ENCODE measurements around the gene HPGD. TPM values are rescaled to one million over a fixed set of nuclear protein-coding genes. Genes with fewer than 3 reads are reported as not detected.

HPGD gene
- total and polyA plus RNA-seq, 9 of the 15 experiments (the other 6 are each of a cell fraction or from before 2014, with no cell fraction given), result 2.3 to 8.6 (median 4.8) TPM

- no peak for ATAC-seq
- H3K36me3 ChIP-seq (ENCODE audit: control insufficient read depth, insufficient read depth, low read length), result no peaks in the 10 kb centered on the region
- no peak for TF ChIP-seq SMC3 (conservative IDR thresholded peaks at IDR 0.05; ENCODE audit: insufficient read depth, low read depth, low read length)
- peak; percentile 65; the same call in 1 of the 2 replicates for TF ChIP-seq SPI1 (IDR thresholded peaks at IDR 0.05; ENCODE audit: borderline replicate concordance, low read depth, low read length)
- no peak for TF ChIP-seq KDM5B (IDR thresholded peaks at IDR 0.05; ENCODE audit: insufficient replicate concordance, low read depth, low read length)
- H3K27ac ChIP-seq (ENCODE audit: extremely low read depth, low read depth, low read length), result no peak overlapping the region
- BruUV-seq (replicated peaks), result no TSS peak
- in situ Hi-C loops (cut with MboI) (no loop called here), intact Hi-C loops (cut with micrococcal nuclease) (no loop called here)
- H3K27me3 ChIP-seq (ENCODE audit: control insufficient read depth in 2 of 2, insufficient read depth in 2 of 2, low read length in 2 of 2), result no peaks in the 10 kb centered on the region
- no peaks in the 10 kb centered on the region for H3K9me3 ChIP-seq (replicated peaks; ENCODE audit: control insufficient read depth, insufficient read depth, low read depth, low read length)
- DNase-seq (ENCODE audit: extremely low read depth in 1 of 4, low spot score in 3 of 4), result no peak
- H3K9ac ChIP-seq (ENCODE audit: insufficient read depth in 1 of 2, low read depth in 2 of 2, low read length in 2 of 2), result no peak overlapping the region
- H3K79me2 ChIP-seq (ENCODE audit: control insufficient read depth, insufficient read depth, low read length), result no peaks in the 10 kb centered on the region
- ChIA-PET CTCF (ENCODE audit: low intra/inter-chr PET ratio) (no interaction called here), POLR2A (no interaction called here)
- no peaks in the 10 kb centered on the region for H3K9me1 ChIP-seq (ENCODE audit: control insufficient read depth, insufficient read depth, low read length)
- H4K20me1 ChIP-seq (replicated peaks; ENCODE audit: control insufficient read depth, insufficient read depth, low read length), result no peaks in the 10 kb centered on the region
- H3K4me1 ChIP-seq (replicated peaks in 1 of 2; ENCODE audit: control insufficient read depth in 2 of 2, insufficient read depth in 2 of 2, low read length in 2 of 2), result no peaks in the 10 kb centered on the region
- H2AFZ ChIP-seq (ENCODE audit: low read depth, low read length), result no peak overlapping the region
- no peak for FAIRE-seq
- no peak overlapping the region for H3K4me2 ChIP-seq (ENCODE audit: insufficient read depth, low read length)
- no peak overlapping the region for H3K4me3 ChIP-seq
- WGBS (ENCODE audit: insufficient coverage, low coverage, missing lambda C conversion rate), result 41% methylated on average over 1 of the region's 1 CpG
Measured at GRCh38 chr4:174444390-174444789, 77.9 kb downstream of the HPGD start.

Other genes with a start within 250 kb of the HPGD start
- 12.6 and 14.2 TPM in 2 replicates for gene FBXO8, start 238.8 kb downstream of the HPGD start, total RNA-seq (2014; rRNA removed)
- 15.7 and 23.8 TPM in 2 replicates for gene FBXO8, start 238.8 kb downstream of the HPGD start, total RNA-seq (2014; rRNA removed; fragmentation: Illumina TruSeq; extraction: Trizol)
- gene FBXO8, start 238.8 kb downstream of the HPGD start, total RNA-seq (2015; rRNA removed; fragmentation: Illumina TruSeq; extraction: Trizol), result 11.5 and 12.9 TPM in 2 replicates
- gene FBXO8, start 238.8 kb downstream of the HPGD start, total RNA-seq (2021), result 14.8 and 16.5 TPM in 2 replicates
- gene FBXO8, start 238.8 kb downstream of the HPGD start, polyA plus RNA-seq (2011; rRNA removed), result 22.8 and 27.1 TPM in 2 replicates
- gene FBXO8, start 238.8 kb downstream of the HPGD start, polyA plus RNA-seq (2014; fragmentation: Illumina TruSeq; extraction: Trizol), result 12.8 and 13.5 TPM in 2 replicates
- 10 to 100 TPM; 24.3 to 24.4 TPM for gene FBXO8, start 238.8 kb downstream of the HPGD start, polyA plus RNA-seq (2014; fragmentation: Nextera tagmentation; extraction: Ambion mirVana)
- 11.9 and 13.1 TPM in 2 replicates for gene FBXO8, start 238.8 kb downstream of the HPGD start, polyA plus RNA-seq (2014; rRNA removed)
- gene CEP44, start 238.6 kb downstream of the HPGD start, total RNA-seq (2014; rRNA removed), result 20.4 and 24.4 TPM in 2 replicates
- 41.7 and 46.4 TPM in 2 replicates for gene CEP44, start 238.6 kb downstream of the HPGD start, total RNA-seq (2014; rRNA removed; fragmentation: Illumina TruSeq; extraction: Trizol)
- gene CEP44, start 238.6 kb downstream of the HPGD start, total RNA-seq (2015; rRNA removed; fragmentation: Illumina TruSeq; extraction: Trizol), result 24.8 and 28.2 TPM in 2 replicates
- gene CEP44, start 238.6 kb downstream of the HPGD start, total RNA-seq (2021), result 26.5 and 29.0 TPM in 2 replicates
- gene CEP44, start 238.6 kb downstream of the HPGD start, polyA plus RNA-seq (2011; rRNA removed), result 44.9 and 45.0 TPM in 2 replicates
- 20.8 and 22.2 TPM in 2 replicates for gene CEP44, start 238.6 kb downstream of the HPGD start, polyA plus RNA-seq (2014; fragmentation: Illumina TruSeq; extraction: Trizol)
- 10 to 100 TPM; 19.6 to 23.3 TPM for gene CEP44, start 238.6 kb downstream of the HPGD start, polyA plus RNA-seq (2014; fragmentation: Nextera tagmentation; extraction: Ambion mirVana)
- 21.2 and 22.7 TPM in 2 replicates for gene CEP44, start 238.6 kb downstream of the HPGD start, polyA plus RNA-seq (2014; rRNA removed)